GM23338 (cell line): Measurements from ENCODE around the gene ABCC12.

Experiments used
- CREB1 ChIP-seq: fragments of 250-450 bp; sonication (Bioruptor Pico); IDR thresholded peaks from 2 replicates; pipeline ENCODE4 v1.5.0; 2020; ENCODE audit warnings: low read depth, mild to moderate bottlenecking, moderate library complexity
- CTCF ChIP-seq, 2 experiments: fragments of 200-600 bp in 1 of 2; sonication (generic) in 1 of 2; conservative IDR thresholded peaks; 2 replicates each; pipeline versions ENCODE4 v1.5.1 to v1.6.1; 2016 to 2017; ENCODE audit warnings: antibody characterized with exemption in 2 of 2, low read depth in 2 of 2, mild to moderate bottlenecking in 2 of 2, moderate library complexity in 1 of 2
- ETS1 ChIP-seq: IDR thresholded peaks from 2 replicates; pipeline ENCODE4 v1.6.1; 2016; ENCODE audit warnings: antibody characterized with exemption
- EZH2 ChIP-seq: fragments of 200-600 bp; sonication (generic); IDR thresholded peaks from one replicate; pipeline ENCODE4 v1.8.0; 2017; ENCODE audit warnings: antibody characterized with exemption, mild to moderate bottlenecking, low read depth; ENCODE audit not compliant: unreplicated experiment
- EZH2phosphoT487 ChIP-seq: fragments of 200-600 bp; sonication (generic); IDR thresholded peaks from one replicate; pipeline ENCODE4 v1.8.1; 2018; ENCODE audit warnings: antibody characterized with exemption; ENCODE audit not compliant: unreplicated experiment
- JUNB ChIP-seq: IDR thresholded peaks from one replicate; pipeline ENCODE4 v1.6.1; 2016; ENCODE audit warnings: antibody characterized with exemption; ENCODE audit not compliant: unreplicated experiment
- POLR2AphosphoS5 ChIP-seq: IDR thresholded peaks from 2 replicates; pipeline ENCODE4 v1.6.1; 2016; ENCODE audit warnings: antibody characterized with exemption, low read depth
- REST ChIP-seq: IDR thresholded peaks from one replicate; pipeline ENCODE4 v1.6.1; 2018; ENCODE audit warnings: antibody characterized with exemption; ENCODE audit not compliant: unreplicated experiment
- ZNF114 ChIP-seq: fragments of 250-450 bp; sonication (Bioruptor Pico); IDR thresholded peaks from 2 replicates; pipeline ENCODE4 v1.5.0; 2020; ENCODE audit warnings: mild to moderate bottlenecking, moderate library complexity
- ZNF462 ChIP-seq: fragments of 250-450 bp; sonication (Bioruptor Pico); IDR thresholded peaks from 2 replicates; pipeline ENCODE4 v1.5.0; 2020; ENCODE audit warnings: mild to moderate bottlenecking, moderate library complexity

- TF ChIP-seq CTCF (conservative IDR thresholded peaks at IDR 0.05; ENCODE audit: low read depth in 2 of 2) (no peak), REST (no peak), ETS1 (no peak), ZNF114 (no peak), CREB1 (CRISPR knock-in tag) (no peak), POLR2AphosphoS5 (no peak), EZH2 (no peak), EZH2phosphoT487 (no peak), JUNB (no peak), ZNF462 (no peak)
These were observed 40.5 kb downstream of the ABCC12 start for GRCh38 chr16:48115299-48115698.
